ENCODE data around the gene ADAMTS8. TPM values are rescaled to one million over a fixed set of nuclear protein-coding genes. Genes with fewer than 3 reads are reported as not detected.

ADAMTS8 gene
- total RNA-seq, 6 experiments from 2014 or later, result 0.11 TPM; not detected in 5

DNA sequence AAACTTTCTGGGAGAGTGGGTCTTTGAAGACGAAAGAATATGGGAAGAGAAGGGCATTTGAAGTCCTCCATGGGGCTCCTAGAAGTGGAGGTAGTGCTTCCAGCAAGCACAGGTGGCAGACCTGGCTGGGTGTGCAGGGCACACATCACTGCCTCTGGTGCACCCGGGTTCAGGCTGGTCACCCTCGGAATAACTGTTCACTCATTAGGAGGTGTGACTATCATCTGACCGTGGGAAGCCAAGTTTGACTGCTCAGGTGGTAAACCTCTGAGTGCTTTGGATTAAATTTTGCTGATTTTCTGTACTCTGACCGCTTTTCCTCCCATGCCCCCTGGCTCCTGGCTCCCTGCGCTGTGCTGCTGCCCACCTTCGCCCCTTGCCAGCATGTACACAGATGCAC is 31.1 kb upstream of the ADAMTS8 start:
- no peak overlapping the region for H3K4me3 ChIP-seq
- DNase-seq (no peak), ATAC-seq (no peak)
- no peaks in the 10 kb centered on the region for H3K27me3 ChIP-seq
- WGBS (ENCODE audit: insufficient coverage, low coverage, low lambda C conversion rate, missing lambda C conversion rate), result no CpG with 5 or more reads among the region's 7 CpGs
- no peak for TF ChIP-seq POLR2A (IDR thresholded peaks at IDR 0.05)
- TF ChIP-seq, protein P1, sequence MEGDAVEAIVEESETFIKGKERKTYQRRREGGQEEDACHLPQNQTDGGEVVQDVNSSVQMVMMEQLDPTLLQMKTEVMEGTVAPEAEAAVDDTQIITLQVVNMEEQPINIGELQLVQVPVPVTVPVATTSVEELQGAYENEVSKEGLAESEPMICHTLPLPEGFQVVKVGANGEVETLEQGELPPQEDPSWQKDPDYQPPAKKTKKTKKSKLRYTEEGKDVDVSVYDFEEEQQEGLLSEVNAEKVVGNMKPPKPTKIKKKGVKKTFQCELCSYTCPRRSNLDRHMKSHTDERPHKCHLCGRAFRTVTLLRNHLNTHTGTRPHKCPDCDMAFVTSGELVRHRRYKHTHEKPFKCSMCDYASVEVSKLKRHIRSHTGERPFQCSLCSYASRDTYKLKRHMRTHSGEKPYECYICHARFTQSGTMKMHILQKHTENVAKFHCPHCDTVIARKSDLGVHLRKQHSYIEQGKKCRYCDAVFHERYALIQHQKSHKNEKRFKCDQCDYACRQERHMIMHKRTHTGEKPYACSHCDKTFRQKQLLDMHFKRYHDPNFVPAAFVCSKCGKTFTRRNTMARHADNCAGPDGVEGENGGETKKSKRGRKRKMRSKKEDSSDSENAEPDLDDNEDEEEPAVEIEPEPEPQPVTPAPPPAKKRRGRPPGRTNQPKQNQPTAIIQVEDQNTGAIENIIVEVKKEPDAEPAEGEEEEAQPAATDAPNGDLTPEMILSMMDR (IDR thresholded peaks at IDR 0.05), result no peak
- no peak overlapping the region for H3K27ac ChIP-seq
- intact Hi-C loops (cut with DNase I), result no loop called here
- no peaks in the 10 kb centered on the region for H3K4me1 ChIP-seq
- H3K36me3 ChIP-seq, result no peaks in the 10 kb centered on the region
- no peaks in the 10 kb centered on the region for H3K9me3 ChIP-seq

DNA sequence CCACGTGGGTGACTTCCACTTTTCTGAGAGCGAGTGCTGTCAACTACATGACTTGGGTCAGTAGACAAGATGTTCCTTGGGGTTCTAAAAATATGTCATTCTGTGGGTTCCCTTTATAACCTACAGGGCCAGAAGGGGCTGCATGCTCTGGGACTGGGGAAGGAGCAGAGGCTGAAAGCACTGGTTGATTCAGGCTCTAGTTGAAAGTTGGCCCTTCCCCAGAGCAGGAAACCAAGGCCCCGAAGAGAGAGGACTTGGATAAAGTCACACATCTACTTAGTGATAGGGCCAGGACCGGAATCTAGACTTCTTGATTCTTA is 30.0 kb upstream of the ADAMTS8 start:
- Histone ChIP-seq H3K36me3 (no peaks in the 10 kb centered on the region), H3K27ac (no peak overlapping the region), H3K9me3 (no peaks in the 10 kb centered on the region), H3K27me3 (no peaks in the 10 kb centered on the region), H3K4me1 (no peaks in the 10 kb centered on the region), H3K4me3 (no peak overlapping the region)
- WGBS (ENCODE audit: insufficient coverage, low coverage, low lambda C conversion rate, missing lambda C conversion rate), result 55% methylated on average over 2 of the region's 4 CpGs
- no peak for TF ChIP-seq POLR2A (IDR thresholded peaks at IDR 0.05)
- TF ChIP-seq, protein P1 (IDR thresholded peaks at IDR 0.05), result no peak
- intact Hi-C loops (cut with DNase I), result no loop called here
- DNase-seq (no peak), ATAC-seq (no peak)

DNA sequence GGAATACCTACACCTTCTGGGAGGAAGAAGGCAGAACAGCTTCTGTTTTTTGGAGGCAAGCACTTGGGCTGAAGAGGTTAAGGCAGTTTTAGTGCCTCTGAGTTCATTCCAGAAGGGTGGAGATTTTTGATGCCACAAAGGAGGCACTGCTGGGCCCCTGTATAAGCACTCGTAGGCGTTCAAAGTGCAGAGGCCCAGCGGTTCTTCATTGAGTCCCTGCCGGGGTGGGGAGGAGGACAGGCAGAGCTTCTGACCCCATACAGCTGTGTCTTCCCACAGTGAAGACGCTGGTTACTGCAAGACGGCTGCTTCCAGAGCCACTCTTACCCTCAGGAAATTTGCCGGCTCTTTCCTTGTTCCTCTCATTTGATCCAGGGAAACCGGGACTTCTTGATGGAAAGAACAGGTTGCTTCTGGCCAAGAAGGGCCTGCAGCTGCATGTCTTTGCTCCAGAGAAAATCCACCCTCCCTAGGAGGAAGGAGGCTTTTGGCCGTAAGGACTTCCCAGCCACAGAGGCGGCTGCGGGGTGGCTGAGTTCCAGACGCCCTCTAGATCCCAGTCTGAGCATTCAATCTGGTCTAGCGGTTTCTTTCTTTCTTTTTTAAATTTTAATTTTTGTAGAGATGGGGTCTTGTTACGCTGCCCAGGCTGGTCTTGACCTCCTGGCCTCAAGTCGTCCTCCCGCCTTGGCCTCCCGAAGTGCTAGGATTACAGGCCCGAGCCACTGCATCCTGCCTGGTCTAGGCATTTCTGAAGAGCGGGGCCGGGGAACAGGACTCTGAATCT is 29.4 kb upstream of the ADAMTS8 start:
- H3K27ac ChIP-seq, result no peak overlapping the region
- TF ChIP-seq POLR2A (IDR thresholded peaks at IDR 0.05), result no peak
- TF ChIP-seq, protein P1 (IDR thresholded peaks at IDR 0.05), result no peak
- H3K4me3 ChIP-seq, result no peak overlapping the region
- no peak for ATAC-seq
- no peak for DNase-seq
- no peaks in the 10 kb centered on the region for H3K27me3 ChIP-seq
- no peaks in the 10 kb centered on the region for H3K36me3 ChIP-seq
- no peaks in the 10 kb centered on the region for H3K4me1 ChIP-seq
- H3K9me3 ChIP-seq, result no peaks in the 10 kb centered on the region
- WGBS (ENCODE audit: insufficient coverage, low coverage, low lambda C conversion rate, missing lambda C conversion rate), result 60% methylated on average over 7 of the region's 20 CpGs
- intact Hi-C loops (cut with DNase I), result no loop called here

DNA sequence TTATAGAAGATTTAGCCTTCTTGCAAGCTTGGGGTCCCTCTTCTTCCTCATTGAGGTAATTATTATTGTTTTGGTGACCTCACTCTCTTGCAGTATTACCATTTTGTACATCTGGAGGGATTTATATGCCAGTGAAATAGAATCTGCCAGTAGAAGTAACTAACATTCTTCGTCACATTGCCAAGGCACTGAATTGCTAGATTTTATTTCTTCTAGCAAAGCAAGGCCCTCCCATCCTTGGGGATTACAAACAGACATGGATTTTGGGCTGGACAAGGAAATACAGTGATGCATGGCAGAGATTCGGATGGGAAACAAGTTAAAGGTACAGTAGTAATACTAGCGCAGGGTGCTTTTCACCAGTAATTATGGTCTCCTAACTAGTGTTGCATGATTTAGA is 27.9 kb upstream of the ADAMTS8 start:
- DNase-seq (no peak), ATAC-seq (no peak)
- no peaks in the 10 kb centered on the region for H3K4me1 ChIP-seq
- no peak overlapping the region for H3K27ac ChIP-seq
- TF ChIP-seq POLR2A (IDR thresholded peaks at IDR 0.05), result no peak
- TF ChIP-seq, protein P1 (IDR thresholded peaks at IDR 0.05), result no peak
- intact Hi-C loops (cut with DNase I), result no loop called here
- no peaks in the 10 kb centered on the region for H3K36me3 ChIP-seq
- H3K9me3 ChIP-seq, result no peaks in the 10 kb centered on the region
- H3K27me3 ChIP-seq, result no peaks in the 10 kb centered on the region
- H3K4me3 ChIP-seq, result no peak overlapping the region
- WGBS (ENCODE audit: insufficient coverage, low coverage, low lambda C conversion rate, missing lambda C conversion rate), result 57% methylated on average over 3 of the region's 3 CpGs

Data from right lobe of liver (tissue), 6 donors.